GM23248 (cell line): Measurements from ENCODE around the gene ABCD1. TPM values are rescaled to one million over a fixed set of nuclear protein-coding genes. Genes with fewer than 3 reads are reported as not detected.
"Not testable (repeated sequence)": the region's sequence is repeated elsewhere in the genome, so short reads cannot be mapped to it uniquely, and the experiment has no call there.

Experiments
- DNase-seq: peaks from one replicate; pipeline ENCODE4 v3.0.0-alpha.2; 2015
- H2AFZ ChIP-seq: fragments of 200-600 bp; sonication (generic); 2 replicates; pipeline ENCODE4 v1.6.1; 2016; ENCODE audit warnings: antibody characterized with exemption
- H3F3A ChIP-seq: fragments of 200-600 bp; sonication (generic); 2 replicates; pipeline ENCODE4 v1.6.1; 2016; ENCODE audit warnings: mild to moderate bottlenecking, antibody characterized with exemption, mixed run types; ENCODE audit not compliant: insufficient read depth
- H3K27ac ChIP-seq: fragments of 200-600 bp; sonication (generic); 2 replicates; pipeline ENCODE4 v1.5.1; 2016; ENCODE audit warnings: mild to moderate bottlenecking
- H3K27me3 ChIP-seq: fragments of 200-600 bp; sonication (generic); replicated peaks from 2 replicates; pipeline ENCODE4 v1.6.1; 2016; ENCODE audit warnings: mild to moderate bottlenecking; ENCODE audit not compliant: insufficient read depth
- H3K36me3 ChIP-seq: fragments of 200-600 bp; sonication (generic); 2 replicates; pipeline ENCODE4 v1.6.1; 2016; ENCODE audit warnings: low read depth, mild to moderate bottlenecking
- H3K4me1 ChIP-seq: fragments of 200-600 bp; sonication (generic); 2 replicates; pipeline ENCODE4 v1.6.1; 2016; ENCODE audit warnings: mild to moderate bottlenecking; ENCODE audit not compliant: insufficient read depth
- H3K4me2 ChIP-seq: fragments of 200-600 bp; sonication (generic); one replicate; pipeline ENCODE4 v1.6.1; 2016; ENCODE audit warnings: mild to moderate bottlenecking; ENCODE audit not compliant: unreplicated experiment
- H3K4me3 ChIP-seq: fragments of 200-600 bp; sonication (generic); 2 replicates; pipeline ENCODE4 v1.5.1; 2016; ENCODE audit warnings: mild to moderate bottlenecking
- H3K79me2 ChIP-seq: fragments of 200-600 bp; sonication (generic); 2 replicates; pipeline ENCODE4 v1.6.1; 2016; ENCODE audit warnings: mild to moderate bottlenecking; ENCODE audit not compliant: insufficient read depth
- H3K9ac ChIP-seq: fragments of 200-600 bp; sonication (generic); 2 replicates; pipeline ENCODE4 v1.6.1; 2016; ENCODE audit warnings: mild to moderate bottlenecking
- H3K9me2 ChIP-seq: fragments of 200-600 bp; sonication (generic); 2 replicates; pipeline ENCODE4 v1.6.1; 2016; ENCODE audit warnings: mixed run types, mild to moderate bottlenecking, moderate library complexity; ENCODE audit not compliant: insufficient read depth
- H3K9me3 ChIP-seq: fragments of 200-600 bp; sonication (generic); one replicate; pipeline ENCODE4 v1.6.1; 2017; ENCODE audit warnings: low read depth
- H4K20me1 ChIP-seq: fragments of 200-600 bp; sonication (generic); 2 replicates; pipeline ENCODE4 v1.6.0; 2016; ENCODE audit not compliant: insufficient read depth
- EZH2 ChIP-seq: fragments of 200-600 bp; sonication (generic); IDR thresholded peaks from 2 replicates; pipeline ENCODE4 v1.6.1; 2018; ENCODE audit warnings: antibody characterized with exemption, mild to moderate bottlenecking; ENCODE audit not compliant: insufficient read depth, poor library complexity, severe bottlenecking
- EZH2phosphoT487 ChIP-seq: fragments of 200-600 bp; sonication (generic); IDR thresholded peaks from 2 replicates; pipeline ENCODE4 v1.6.1; 2018; ENCODE audit warnings: antibody characterized with exemption, moderate library complexity, mild to moderate bottlenecking, low read depth; ENCODE audit not compliant: insufficient read depth
- WGBS, 2 experiments: methylation state at CpG; one replicate each; pipeline ENCODE4 v1.1.6; 2015 to 2017; ENCODE audit warnings: low lambda C conversion rate in 2 of 2, low coverage in 1 of 2; ENCODE audit errors: missing lambda C conversion rate in 2 of 2; 5-methylcytosine and 5-hydroxymethylcytosine counted together
- in situ Hi-C: fragments of 300-500 bp; cut with MboI; formaldehyde crosslinking; loops from 2 replicates; pipeline ENCODE4 v1.15.0; 2020
- polyA plus RNA-seq: library from polyadenylated mRNA; unstranded; fragments of >200 nt; fragmentation: Nextera tagmentation; extraction: Ambion mirVana; gene quantifications from 2 replicates; pipeline ENCODE4 v1.2.1, GENCODE V29; 2016
- total RNA-seq: library from RNA; depleted of rRNA; stranded (reverse); fragments of >200 nt; shearing (Covaris generic); gene quantifications from 2 replicates; pipeline ENCODE4 v1.2.3, GENCODE V29; 2014

Gene ABCD1
- total and polyA plus RNA-seq, 2 experiments from 2014 or later, result 9.8 to 24.4 TPM

DNA sequence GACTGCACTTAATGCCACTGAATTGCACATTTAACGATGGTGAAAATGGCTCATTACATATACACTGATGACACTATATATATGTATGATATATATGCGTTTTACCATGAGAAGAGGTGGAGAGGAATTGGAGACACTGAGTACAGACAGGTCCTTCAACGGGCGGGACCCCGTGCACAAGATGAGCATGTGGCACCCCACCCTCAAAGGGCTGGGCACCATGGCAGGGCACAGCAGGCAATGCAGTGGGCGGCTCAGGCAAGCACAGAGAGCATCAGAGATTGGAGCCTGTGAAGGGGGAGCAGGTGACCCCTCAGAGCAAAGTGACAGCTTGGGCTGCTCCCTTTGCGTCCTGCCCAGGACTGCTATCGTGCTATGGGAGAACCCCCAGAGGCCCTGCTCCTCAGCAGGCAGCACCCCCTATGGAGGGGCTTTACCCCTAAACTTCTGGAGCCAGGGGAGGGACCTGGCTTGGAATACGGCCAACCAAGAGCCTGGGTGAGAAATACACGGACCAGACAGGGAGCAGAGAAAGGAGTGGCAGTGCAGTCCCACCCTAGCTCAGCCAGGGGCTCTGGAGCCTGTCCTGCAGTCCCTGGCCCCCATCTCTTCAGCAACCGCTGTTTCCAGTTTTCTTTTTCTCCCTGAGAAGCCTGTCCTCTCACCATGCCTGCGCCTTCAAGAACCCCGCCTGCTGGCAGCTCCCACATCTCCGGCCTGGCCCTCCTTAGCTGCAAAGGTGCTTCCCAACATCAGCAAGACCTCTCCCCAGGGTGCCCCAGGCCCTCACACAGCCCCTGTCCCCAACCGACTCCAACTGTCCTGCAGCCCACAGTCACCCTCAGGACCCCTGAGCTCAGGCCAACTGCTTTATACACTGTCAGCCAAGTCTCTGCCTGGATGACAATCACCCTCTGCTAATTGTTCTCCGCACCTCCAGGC is 26.5 kb upstream of the ABCD1 start:
- Histone ChIP-seq H3K4me3 (no peak overlapping the region), H3K4me2 (no peak overlapping the region), H3K79me2 (no peaks in the 10 kb centered on the region), H3K36me3 (no peaks in the 10 kb centered on the region), H3K9me3 (no peaks in the 10 kb centered on the region), H3K27ac (no peak overlapping the region), H3F3A (no peaks in the 10 kb centered on the region), H3K9ac (no peak overlapping the region), H2AFZ (no peak overlapping the region), H3K27me3 (no peaks in the 10 kb centered on the region), H4K20me1 (no peaks in the 10 kb centered on the region), H3K9me2 (no peaks in the 10 kb centered on the region), H3K4me1 (no peaks in the 10 kb centered on the region)
- TF ChIP-seq EZH2phosphoT487, result no peak
- TF ChIP-seq EZH2, result no peak
- 80 to 85% methylated on average over 6 to 14 of the region's 16 CpGs for WGBS, 2 experiments
- in situ Hi-C loops, result no loop called here
- no peak for DNase-seq

DNA sequence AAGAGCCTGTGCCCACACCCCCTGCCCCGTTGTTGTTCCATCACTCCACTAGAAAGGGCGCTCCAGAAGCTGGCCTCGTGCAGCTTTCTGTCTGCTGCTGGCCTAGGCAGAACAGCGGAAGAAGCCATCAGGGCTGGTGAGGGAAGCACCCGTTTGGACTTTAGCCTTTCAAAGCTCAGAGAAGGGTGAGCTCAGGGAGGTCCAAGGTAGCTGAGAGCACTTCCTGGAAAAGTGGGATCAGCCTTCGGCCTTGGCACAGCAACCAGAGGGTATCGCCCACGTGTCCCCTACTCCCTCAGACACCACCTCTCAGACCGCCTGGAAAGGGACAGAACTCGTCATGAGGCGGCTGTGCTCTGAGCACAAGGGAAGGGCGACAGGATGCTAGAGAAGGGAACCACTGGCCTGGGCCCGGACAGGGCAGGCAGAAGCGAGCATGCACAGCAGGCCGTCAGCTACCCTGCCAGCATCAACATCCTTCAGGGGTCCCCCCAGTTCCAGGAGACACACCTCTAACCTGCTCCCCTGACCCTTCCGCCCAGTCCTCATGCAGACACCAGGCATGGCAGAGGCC is 25.4 kb upstream of the ABCD1 start:
- H2AFZ ChIP-seq, H4K20me1 ChIP-seq, H3K4me1 ChIP-seq, H3K36me3 ChIP-seq, H3K27me3 ChIP-seq, H3F3A ChIP-seq, H3K9ac ChIP-seq, in situ Hi-C loops, H3K27ac ChIP-seq, H3K4me2 ChIP-seq, DNase-seq, H3K9me3 ChIP-seq, H3K9me2 ChIP-seq, H3K79me2 ChIP-seq, H3K4me3 ChIP-seq: not testable (repeated sequence)
- WGBS, 2 experiments, result 80 to 86% methylated on average over 6 to 12 of the region's 16 CpGs

DNA sequence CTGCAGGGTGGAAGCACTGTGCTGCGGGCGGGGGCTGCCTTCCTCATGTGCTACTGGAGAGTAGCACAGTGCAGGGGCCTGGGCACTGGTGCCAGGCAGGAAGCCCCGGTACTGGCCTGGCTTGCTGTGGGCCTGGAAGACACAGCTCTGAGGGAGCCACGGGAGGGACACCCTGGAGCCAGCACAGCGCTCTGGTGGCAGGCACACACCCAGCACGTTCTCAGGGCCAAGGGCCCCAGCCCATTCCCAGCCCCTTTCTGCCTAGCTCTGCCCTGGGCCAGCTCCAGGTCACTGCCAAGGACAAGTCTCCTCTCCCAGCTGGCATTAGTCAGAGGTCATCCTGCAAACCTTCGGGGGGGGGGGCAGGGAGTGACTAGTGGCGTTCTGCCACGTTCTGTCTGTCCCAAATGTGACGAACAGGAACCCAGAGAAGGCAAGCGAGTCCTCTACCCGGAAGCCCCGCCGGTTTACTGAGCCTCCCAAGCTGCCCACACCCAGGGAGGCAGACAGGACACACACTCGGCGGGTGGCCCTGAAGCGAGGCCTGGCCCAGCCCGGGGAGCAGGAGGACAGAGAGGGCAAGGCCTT is 24.8 kb upstream of the ABCD1 start:
- DNase-seq, in situ Hi-C loops, H3F3A ChIP-seq, H3K79me2 ChIP-seq, H3K4me3 ChIP-seq, H3K9me3 ChIP-seq, H4K20me1 ChIP-seq, H3K27ac ChIP-seq, H3K4me2 ChIP-seq, H3K36me3 ChIP-seq, H3K9me2 ChIP-seq, H3K4me1 ChIP-seq, H3K9ac ChIP-seq, H2AFZ ChIP-seq, H3K27me3 ChIP-seq: not testable (repeated sequence)
- WGBS, 2 experiments, result 40 to 41% methylated on average over 8 to 15 of the region's 18 CpGs

DNA sequence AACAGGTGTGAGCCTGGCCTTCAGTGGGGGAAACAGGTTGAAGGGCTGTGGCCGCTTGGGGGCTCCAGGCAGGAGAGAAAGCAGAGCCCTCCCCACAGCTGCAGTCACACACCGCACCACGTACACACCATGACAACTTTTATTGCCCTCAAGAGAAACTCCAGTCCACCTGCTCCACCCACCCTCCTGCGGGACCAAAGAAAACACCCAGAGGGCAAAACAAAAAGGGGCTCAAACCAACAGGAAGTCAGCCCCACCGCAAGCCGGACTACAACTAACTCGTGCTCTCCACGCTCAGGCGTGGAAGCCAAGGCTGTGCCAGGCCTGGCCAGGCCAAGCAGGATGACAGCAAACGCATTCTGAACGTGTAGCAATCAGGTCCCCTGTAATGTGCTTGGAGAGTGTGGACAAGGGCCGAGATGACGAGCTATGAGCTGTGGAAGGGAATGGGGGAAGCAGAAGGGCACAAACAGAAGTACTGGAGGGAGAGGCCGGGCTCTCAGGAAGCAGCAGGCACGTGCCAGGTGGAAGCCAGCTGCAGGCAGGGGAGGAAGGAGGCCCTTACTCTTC is 24.2 kb upstream of the ABCD1 start:
- Histone ChIP-seq H2AFZ (no peak overlapping the region), H3K4me3 (no peak overlapping the region), H3K36me3 (no peaks in the 10 kb centered on the region), H3K79me2 (no peaks in the 10 kb centered on the region), H3K27me3 (no peaks in the 10 kb centered on the region), H3K9me2 (no peaks in the 10 kb centered on the region), H3K4me1 (no peaks in the 10 kb centered on the region), H4K20me1 (no peaks in the 10 kb centered on the region), H3K4me2 (no peak overlapping the region), H3K27ac (no peak overlapping the region), H3K9me3 (no peaks in the 10 kb centered on the region), H3K9ac (no peak overlapping the region), H3F3A (no peaks in the 10 kb centered on the region)
- no peak for DNase-seq
- 48 to 63% methylated on average over 9 to 15 of the region's 15 CpGs for WGBS, 2 experiments
- TF ChIP-seq EZH2 (no peak), EZH2phosphoT487 (no peak)
- in situ Hi-C loops, result no loop called here
